LNCaP clone FGC (cell line): Measurements from ENCODE around the gene TAAR8.

Experiments used
- DNase-seq: peaks from one replicate; pipeline ENCODE4 v3.0.0-alpha.2; 2011; ENCODE audit warnings: low read depth
- H3K4me3 ChIP-seq: 2 replicates; pipeline ENCODE4 v1.5.1; 2011; ENCODE audit warnings: mild to moderate bottlenecking, low read depth, low read length, control low read depth
- CTCF ChIP-seq: IDR thresholded peaks from 2 replicates; pipeline ENCODE4 v1.5.1; 2012; ENCODE audit warnings: mild to moderate bottlenecking; ENCODE audit not compliant: control insufficient read depth, insufficient read depth; ENCODE audit errors: extremely low read depth

TAAR8 gene

GRCh38 chr6:132511831-132512220 lies 40.6 kb upstream of the TAAR8 start:
- DNase-seq, result no peak
- TF ChIP-seq CTCF, result no peak
- peak overlapping the region; percentile 65; the same call in 1 of the 2 replicates for H3K4me3 ChIP-seq

- DNase-seq, result no peak
- TF ChIP-seq CTCF, result no peak
- H3K4me3 ChIP-seq, result peak overlapping the region; percentile 65
These were observed 40.2 kb upstream of the TAAR8 start for GRCh38 chr6:132512342-132512637.

DNA sequence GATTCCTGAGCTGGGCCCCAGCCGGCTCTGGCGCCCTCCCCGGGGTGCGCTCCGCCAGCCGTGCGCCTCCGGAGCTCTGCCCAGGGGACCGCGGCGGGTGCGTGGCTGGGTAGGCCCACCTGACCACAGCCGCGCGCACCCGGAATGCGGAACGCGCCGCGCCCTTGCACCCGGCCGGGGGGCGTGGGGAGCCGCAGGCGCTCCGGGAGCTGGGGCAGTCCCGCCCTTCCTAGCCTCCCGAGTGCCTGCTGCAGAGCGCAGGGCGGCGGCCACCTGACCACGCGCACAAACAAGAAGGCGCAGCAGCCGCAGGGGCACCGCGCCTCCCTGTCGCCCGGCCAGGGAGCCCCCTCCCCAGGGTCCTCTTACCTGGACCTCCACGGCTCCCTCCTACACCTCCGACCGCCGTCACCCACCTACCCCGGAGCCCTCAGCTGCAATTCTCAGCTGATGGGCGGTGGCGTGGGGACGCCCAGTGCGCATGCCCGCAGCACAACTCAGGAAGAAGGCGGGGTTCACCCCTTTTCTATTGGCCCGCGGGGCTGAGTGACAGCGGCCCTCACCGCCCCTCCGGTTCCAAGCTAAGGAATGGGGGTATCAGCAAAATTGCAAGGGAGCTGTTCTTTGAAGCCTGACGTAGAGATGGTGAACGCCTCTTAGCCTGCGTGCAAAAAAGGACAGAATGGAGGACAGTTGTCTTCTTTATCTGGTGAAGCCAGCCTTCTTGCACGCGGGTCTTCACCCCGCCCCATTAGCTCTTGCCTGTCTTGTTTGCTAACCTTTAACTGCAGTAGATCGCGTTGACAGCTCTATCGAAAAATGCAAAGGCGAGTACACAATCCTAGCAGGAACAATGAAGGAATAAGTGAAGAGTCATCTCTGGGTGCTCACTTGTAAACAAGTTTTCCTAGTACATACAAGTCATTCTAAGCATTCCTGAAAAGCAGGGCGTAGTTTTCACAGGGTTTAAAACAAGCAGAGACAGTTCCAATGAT lies 39.5 kb upstream of the TAAR8 start, which contains the start of gene STX7:
STX7 (minus strand) TSS at position 479 of the 995 bp plus-strand sequence. CDS start 9,586 bp downstream, outside the sequence.
- peak within 1 kb of the TSS; percentile 65 for H3K4me3 ChIP-seq
- TF ChIP-seq CTCF, result no peak
- peak; percentile 41 for DNase-seq

DNA sequence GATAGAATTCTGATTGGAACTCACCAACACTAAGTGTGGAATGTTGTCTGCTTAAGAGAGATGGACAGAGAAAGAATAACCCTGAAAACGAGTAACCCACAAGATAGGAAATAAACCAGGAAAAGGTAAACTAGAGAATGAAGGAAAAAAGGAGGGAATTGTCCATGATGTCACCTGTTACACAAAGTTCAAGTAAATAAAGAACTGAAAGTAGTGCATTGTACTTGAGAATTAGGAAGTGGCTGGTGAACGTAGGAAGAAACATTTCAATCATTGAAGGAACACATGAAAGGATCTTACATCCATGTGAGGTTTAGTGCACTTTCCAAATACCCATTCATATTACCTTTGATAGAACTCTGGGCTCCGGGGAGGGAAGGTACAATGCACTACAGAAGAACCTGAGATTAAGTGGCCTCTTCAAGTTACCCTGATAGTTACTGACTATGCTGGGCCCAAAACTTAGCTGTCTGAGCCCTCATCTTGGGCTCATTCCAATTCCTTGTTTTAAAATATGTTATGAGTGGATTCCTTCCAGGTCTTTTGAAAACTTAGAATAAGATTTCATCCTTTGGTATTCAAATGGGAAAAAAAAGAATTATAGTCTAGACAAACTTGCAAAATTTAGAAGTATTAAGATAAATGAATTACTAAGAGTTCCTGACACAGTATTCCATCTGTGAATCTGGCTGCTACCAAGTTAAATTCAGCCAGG lies 38.5 kb upstream of the TAAR8 start:
- no peak for DNase-seq
- peak overlapping the region; percentile 65 for H3K4me3 ChIP-seq

DNA sequence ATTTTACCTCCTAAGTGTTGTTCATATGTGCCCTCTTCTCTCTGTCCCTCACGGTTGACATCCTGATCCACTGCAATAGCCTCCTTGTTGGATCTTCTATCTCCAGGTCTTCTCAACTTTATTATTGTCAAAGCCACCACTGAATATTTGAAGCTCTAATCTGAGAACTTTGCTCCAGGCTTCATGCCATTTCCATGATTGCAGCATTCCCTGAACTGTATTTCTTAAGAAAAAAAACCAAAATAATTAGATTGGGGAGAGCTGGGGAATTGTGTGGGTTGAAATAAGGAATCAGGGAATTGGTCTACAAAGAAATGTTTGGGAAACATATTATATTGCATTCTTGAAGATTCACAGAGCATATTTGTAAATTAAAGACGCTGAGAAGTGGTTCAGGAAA lies 37.1 kb upstream of the TAAR8 start:
- TF ChIP-seq CTCF, result no peak
- DNase-seq, result no peak
- H3K4me3 ChIP-seq, result no peak overlapping the region

More for the DNA sequence above, 38.5 kb upstream of the TAAR8 start:
- TF ChIP-seq CTCF, result no peak

- TF ChIP-seq CTCF, result no peak
- no peak overlapping the region for H3K4me3 ChIP-seq
- no peak for DNase-seq
These were observed 31.5 kb upstream of the TAAR8 start for GRCh38 chr6:132520953-132521352.
